ENCODE measurements around the gene PPARG. TPM values are rescaled to one million over a fixed set of nuclear protein-coding genes. Genes with fewer than 3 reads are reported as not detected.
"Not testable (repeated sequence)": the region's sequence is repeated elsewhere in the genome, so short reads cannot be mapped to it uniquely, and the experiment has no call there.

PPARG gene
- total RNA-seq, 4 donors from 2014 or later: 199 to 374 (median 218) TPM

DNA sequence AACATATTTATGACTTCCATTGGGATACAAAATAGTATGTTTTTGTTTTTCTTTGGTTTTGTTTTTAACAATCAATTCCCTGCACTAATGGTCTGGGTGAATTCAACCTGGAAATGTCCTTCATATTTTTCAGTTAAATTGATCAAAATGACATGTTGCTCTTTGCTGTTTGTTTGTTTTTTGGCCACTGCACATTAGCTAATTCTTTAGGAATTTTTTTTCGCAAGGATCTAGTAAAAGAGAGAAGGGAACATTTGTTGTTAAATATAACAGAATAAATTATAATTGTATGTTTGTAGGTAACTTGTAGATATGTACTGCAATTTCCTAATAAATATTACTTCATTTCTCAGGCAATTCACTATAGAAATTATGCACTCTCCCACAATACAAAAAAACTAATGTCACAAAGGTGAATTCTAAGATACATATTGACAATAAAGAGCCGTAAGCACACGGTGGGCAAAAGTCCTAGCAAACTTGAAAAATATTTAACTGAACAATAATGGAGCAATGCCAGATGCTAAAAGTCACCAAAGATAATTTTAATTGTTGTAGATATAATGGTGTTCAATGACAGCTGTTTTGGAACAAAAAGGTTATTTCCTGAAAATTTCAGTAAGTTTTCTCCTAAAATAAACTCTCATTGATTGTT is 21.4 kb upstream of the PPARG start:
- DNase-seq (ENCODE audit: low spot score): no peak
- TF ChIP-seq, protein P1, sequence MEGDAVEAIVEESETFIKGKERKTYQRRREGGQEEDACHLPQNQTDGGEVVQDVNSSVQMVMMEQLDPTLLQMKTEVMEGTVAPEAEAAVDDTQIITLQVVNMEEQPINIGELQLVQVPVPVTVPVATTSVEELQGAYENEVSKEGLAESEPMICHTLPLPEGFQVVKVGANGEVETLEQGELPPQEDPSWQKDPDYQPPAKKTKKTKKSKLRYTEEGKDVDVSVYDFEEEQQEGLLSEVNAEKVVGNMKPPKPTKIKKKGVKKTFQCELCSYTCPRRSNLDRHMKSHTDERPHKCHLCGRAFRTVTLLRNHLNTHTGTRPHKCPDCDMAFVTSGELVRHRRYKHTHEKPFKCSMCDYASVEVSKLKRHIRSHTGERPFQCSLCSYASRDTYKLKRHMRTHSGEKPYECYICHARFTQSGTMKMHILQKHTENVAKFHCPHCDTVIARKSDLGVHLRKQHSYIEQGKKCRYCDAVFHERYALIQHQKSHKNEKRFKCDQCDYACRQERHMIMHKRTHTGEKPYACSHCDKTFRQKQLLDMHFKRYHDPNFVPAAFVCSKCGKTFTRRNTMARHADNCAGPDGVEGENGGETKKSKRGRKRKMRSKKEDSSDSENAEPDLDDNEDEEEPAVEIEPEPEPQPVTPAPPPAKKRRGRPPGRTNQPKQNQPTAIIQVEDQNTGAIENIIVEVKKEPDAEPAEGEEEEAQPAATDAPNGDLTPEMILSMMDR (IDR thresholded peaks at IDR 0.05): no peak
- no peak for ATAC-seq (ENCODE audit: low FRiP score)

GRCh38 chr3:12268049-12268735 is 20.7 kb upstream of the PPARG start:
- ATAC-seq (ENCODE audit: low FRiP score) (no peak), DNase-seq (ENCODE audit: low spot score) (no peak)
- TF ChIP-seq, protein P1 (IDR thresholded peaks at IDR 0.05): no peak

- ATAC-seq (ENCODE audit: low FRiP score): no peak
- no peak for DNase-seq (ENCODE audit: low spot score)
- TF ChIP-seq, protein P1 (IDR thresholded peaks at IDR 0.05): no peak
Measured at GRCh38 chr3:12270976-12271375, 17.9 kb upstream of the PPARG start.

GRCh38 chr3:12273045-12273695 is 15.7 kb upstream of the PPARG start:
- TF ChIP-seq, protein P1 (IDR thresholded peaks at IDR 0.05): no peak
- no peak for ATAC-seq (ENCODE audit: low FRiP score)
- no peak for DNase-seq (ENCODE audit: low spot score)

DNA sequence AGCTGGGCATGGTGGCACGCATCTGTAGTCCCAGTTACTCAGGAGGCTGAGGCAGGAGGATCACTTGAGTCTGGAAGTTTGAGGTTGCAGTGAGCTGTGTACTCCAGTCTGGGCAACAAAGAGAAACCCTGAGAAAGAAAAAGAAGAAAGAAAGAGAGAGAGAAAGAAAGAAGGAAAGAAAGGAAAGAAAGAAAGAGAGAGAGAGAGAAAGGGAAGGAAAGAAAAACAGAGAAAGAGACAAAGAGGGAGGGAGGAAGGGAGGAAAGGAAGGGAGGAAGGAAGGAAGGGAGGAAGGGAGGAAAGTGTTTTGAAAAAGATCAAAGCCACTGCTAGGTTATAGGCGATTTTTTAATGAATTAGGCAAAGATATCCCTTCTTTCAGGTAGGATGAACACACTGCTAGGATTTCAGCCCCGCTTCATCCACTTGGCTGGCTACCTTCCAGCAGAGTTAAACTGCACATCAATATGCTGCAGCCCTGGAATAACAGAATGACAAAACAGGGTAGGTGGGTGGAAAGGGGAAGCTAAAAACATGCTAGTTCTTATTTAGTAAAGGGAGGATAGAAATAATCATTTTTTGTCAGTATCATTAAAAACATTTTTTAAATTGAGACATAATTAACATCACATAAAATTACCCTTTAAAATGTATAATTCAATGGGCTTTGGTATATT is 12.8 kb upstream of the PPARG start:
- TF ChIP-seq, protein P1 (IDR thresholded peaks at IDR 0.05): no peak
- ATAC-seq (ENCODE audit: low FRiP score): no peak
- DNase-seq (ENCODE audit: low spot score): no peak

DNA sequence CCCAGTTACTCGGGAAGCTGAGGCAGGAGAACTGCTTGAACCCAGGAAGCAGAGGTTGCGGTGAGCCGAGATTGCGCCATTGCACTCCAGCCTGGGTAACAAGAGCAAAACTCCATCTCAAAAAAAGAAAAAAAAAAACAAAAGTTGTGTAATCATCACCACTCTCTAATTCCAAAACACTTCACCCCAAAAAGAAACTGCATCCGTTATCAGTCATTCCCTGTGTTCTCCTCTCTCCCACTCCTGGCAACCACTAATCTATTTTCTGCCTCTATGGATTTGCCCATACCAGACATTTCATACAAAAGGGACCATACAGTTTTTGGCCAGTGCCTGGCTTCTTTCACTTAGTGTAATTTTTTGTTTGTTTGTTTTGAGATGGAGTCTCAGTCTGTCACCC is 12.0 kb upstream of the PPARG start:
- ATAC-seq (ENCODE audit: low FRiP score); DNase-seq (ENCODE audit: low spot score): not testable (repeated sequence)

GRCh38 chr3:12278566-12278965 is 10.3 kb upstream of the PPARG start:
- no peak for DNase-seq (ENCODE audit: low spot score)
- no peak for ATAC-seq (ENCODE audit: low FRiP score)
- TF ChIP-seq, protein P1 (IDR thresholded peaks at IDR 0.05): no peak

All from omental fat pad (tissue), 4 donors.